GM19035 (cell line): ENCODE measurements around the gene IFITM1.
"Not testable (repeated sequence)": the region's sequence is repeated elsewhere in the genome, so short reads cannot be mapped to it uniquely, and the experiment has no call there.

Experiments
- ATAC-seq: cut with Tn5 transposase; IDR thresholded peaks from one replicate; pipeline ENCODE4 v1.9.1; 2021; ENCODE audit not compliant: unreplicated experiment

Gene IFITM1

GRCh38 chr11:362642-363442 lies 49.0 kb downstream of the IFITM1 start:
- no peak for ATAC-seq

GRCh38 chr11:363443-363805 lies 49.6 kb downstream of the IFITM1 start:
- not testable (repeated sequence) for ATAC-seq

GRCh38 chr11:363948-364761 lies 50.3 kb downstream of the IFITM1 start:
- no peak for ATAC-seq
